Neural cell (in vitro differentiated cells): Measurements from ENCODE around the gene NR5A2. TPM values are rescaled to one million over a fixed set of nuclear protein-coding genes. Genes with fewer than 3 reads are reported as not detected.
"Not testable (repeated sequence)": the region's sequence is repeated elsewhere in the genome, so short reads cannot be mapped to it uniquely, and the experiment has no call there.

ENCODE experiments used
- H2AFZ ChIP-seq: fragments of 200-600, 300-800 bp; sonication (generic), shearing (Covaris generic); 2 replicates; pipeline ENCODE4 v1.6.0; 2014; ENCODE audit warnings: low read depth, mild to moderate bottlenecking, antibody characterized with exemption, low read length, moderate library complexity
- H3F3A ChIP-seq: fragments of 200-600 bp; shearing (Covaris generic); 2 replicates; pipeline ENCODE4 v1.6.1; 2016; ENCODE audit warnings: mild to moderate bottlenecking, moderate library complexity, mixed read lengths, antibody characterized with exemption, low read length; ENCODE audit not compliant: insufficient read depth, poor library complexity, severe bottlenecking
- H3K27ac ChIP-seq: fragments of 200-600, 300-800 bp; sonication (generic), shearing (Covaris generic); 2 replicates; pipeline ENCODE4 v1.5.1; 2014; ENCODE audit warnings: mild to moderate bottlenecking, low read length, moderate library complexity
- H3K27me3 ChIP-seq: fragments of 300-800, 200-600 bp; sonication (generic), shearing (Covaris generic); 2 replicates; pipeline ENCODE4 v1.6.0; 2014; ENCODE audit warnings: mild to moderate bottlenecking, low read depth, low read length, moderate library complexity; ENCODE audit not compliant: insufficient read depth
- H3K36me3 ChIP-seq: fragments of 300-800, 200-600 bp; sonication (generic), shearing (Covaris generic); 2 replicates; pipeline ENCODE4 v1.5.1; 2014; ENCODE audit warnings: mild to moderate bottlenecking, antibody characterized with exemption, low read length, moderate library complexity; ENCODE audit not compliant: insufficient read depth
- H3K4me2 ChIP-seq: fragments of 300-800, 200-600 bp; sonication (generic), shearing (Covaris generic); 2 replicates; pipeline ENCODE4 v1.6.0; 2014; ENCODE audit warnings: mild to moderate bottlenecking, low read length
- H3K4me3 ChIP-seq: fragments of 300-800, 200-600 bp; sonication (generic), shearing (Covaris generic); 2 replicates; pipeline ENCODE4 v1.5.1; 2014; ENCODE audit warnings: mild to moderate bottlenecking, low read length, moderate library complexity
- H3K79me2 ChIP-seq: fragments of 200-600 bp; shearing (Covaris generic); replicated peaks from 2 replicates; pipeline ENCODE4 v1.6.0; 2014; ENCODE audit warnings: mild to moderate bottlenecking, low read length, moderate library complexity; ENCODE audit not compliant: insufficient read depth
- H3K9ac ChIP-seq: fragments of 300-800, 200-600 bp; sonication (generic), shearing (Covaris generic); 2 replicates; pipeline ENCODE4 v1.6.1; 2016; ENCODE audit warnings: mild to moderate bottlenecking, low read length, mixed read lengths
- H3K9me2 ChIP-seq: fragments of 200-600 bp; shearing (Covaris generic); 2 replicates; pipeline ENCODE4 v1.6.1; 2016; ENCODE audit warnings: mild to moderate bottlenecking, low read length, mixed read lengths; ENCODE audit not compliant: insufficient read depth
- H3K9me3 ChIP-seq: fragments of 200-600, 300-800 bp; sonication (generic), shearing (Covaris generic); 2 replicates; pipeline ENCODE4 v1.6.1; 2016; ENCODE audit warnings: mild to moderate bottlenecking, mixed run types, low read length, moderate library complexity, mixed read lengths
- H4K20me1 ChIP-seq: fragments of 200-600 bp; shearing (Covaris generic); 2 replicates; pipeline ENCODE4 v1.6.1; 2016; ENCODE audit warnings: mild to moderate bottlenecking, mixed run types; ENCODE audit not compliant: insufficient read depth
- EP300 ChIP-seq: fragments of 450-650 bp; conservative IDR thresholded peaks from 2 replicates; pipeline ENCODE4 v1.6.1; 2014; ENCODE audit warnings: antibody characterized with exemption, mild to moderate bottlenecking, moderate library complexity; ENCODE audit not compliant: poor library complexity, severe bottlenecking
- EZH2 ChIP-seq: fragments of 200-600, 300-800 bp; shearing (Covaris generic), sonication (generic); IDR thresholded peaks from 2 replicates; pipeline ENCODE4 v1.6.1; 2014; ENCODE audit warnings: antibody characterized with exemption, low read length, borderline replicate concordance, mild to moderate bottlenecking; ENCODE audit not compliant: insufficient read depth, poor library complexity, severe bottlenecking
- MXI1 ChIP-seq: fragments of 450-650 bp; conservative IDR thresholded peaks from 2 replicates; pipeline ENCODE4 v1.6.1; 2014; ENCODE audit warnings: antibody characterized with exemption, mild to moderate bottlenecking; ENCODE audit not compliant: poor library complexity, severe bottlenecking
- POLR2AphosphoS5 ChIP-seq: IDR thresholded peaks from 2 replicates; pipeline ENCODE4 v1.6.1; 2012
- RAD21 ChIP-seq: fragments of 450-650 bp; conservative IDR thresholded peaks from 2 replicates; pipeline ENCODE4 v1.6.1; 2014; ENCODE audit warnings: antibody characterized with exemption, mild to moderate bottlenecking, moderate library complexity
- SMC3 ChIP-seq: fragments of 450-650 bp; conservative IDR thresholded peaks from 2 replicates; pipeline ENCODE4 v1.6.1; 2014; ENCODE audit warnings: antibody characterized with exemption, mild to moderate bottlenecking, moderate library complexity; ENCODE audit not compliant: poor library complexity
- TAF1 ChIP-seq: IDR thresholded peaks from 2 replicates; pipeline ENCODE4 v1.6.1; 2012; ENCODE audit warnings: low read depth
- polyA plus RNA-seq: library from polyadenylated mRNA; depleted of rRNA; stranded (reverse); fragments of >200 nt; gene quantifications from 2 replicates; pipeline ENCODE4 v1.2.3, GENCODE V29; 2014
- TF ChIP-seq, protein P1 (sequence below): IDR thresholded peaks from 2 replicates; pipeline ENCODE4 v1.6.1; 2012; ENCODE audit warnings: borderline replicate concordance
- TF ChIP-seq, protein P2 (sequence below): fragments of 450-650 bp; IDR thresholded peaks from 2 replicates; pipeline ENCODE4 v1.5.1; 2014; ENCODE audit warnings: antibody characterized with exemption, mild to moderate bottlenecking, moderate library complexity; ENCODE audit not compliant: poor library complexity, severe bottlenecking

The NR5A2 gene
- polyA plus RNA-seq, 1 donor from 2014 or later, result not detected

DNA sequence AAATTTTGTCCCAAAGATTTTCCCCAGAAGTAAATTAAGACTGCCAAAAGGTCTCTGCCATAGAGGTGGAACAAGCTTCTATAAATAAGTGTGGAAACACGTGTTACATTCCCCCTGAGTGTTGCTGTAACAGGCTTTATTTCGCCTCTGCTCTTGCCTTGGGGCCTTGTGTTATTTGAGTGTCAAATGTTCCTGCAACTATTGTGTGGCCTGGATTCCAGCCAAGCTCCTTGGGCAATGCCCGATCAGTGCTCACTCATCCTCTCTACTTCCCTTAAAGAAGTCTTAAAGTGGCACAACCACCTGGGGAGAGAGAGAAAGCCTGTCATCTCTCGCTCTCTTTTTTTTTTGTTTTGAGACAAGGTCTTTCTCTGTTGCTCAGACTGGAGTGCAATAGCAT lies 156.7 kb downstream of the NR5A2 start:
- Histone ChIP-seq H3K27me3 (no peaks in the 10 kb centered on the region), H3K36me3 (no peaks in the 10 kb centered on the region), H4K20me1 (no peaks in the 10 kb centered on the region), H3K4me3 (no peak overlapping the region), H2AFZ (no peak overlapping the region), H3K9me3 (no peaks in the 10 kb centered on the region), H3K79me2 (no peaks in the 10 kb centered on the region), H3K9me2 (no peaks in the 10 kb centered on the region), H3K9ac (no peak overlapping the region), H3F3A (no peaks in the 10 kb centered on the region), H3K27ac (no peak overlapping the region), H3K4me2 (no peak overlapping the region)
- TF ChIP-seq, protein P1, sequence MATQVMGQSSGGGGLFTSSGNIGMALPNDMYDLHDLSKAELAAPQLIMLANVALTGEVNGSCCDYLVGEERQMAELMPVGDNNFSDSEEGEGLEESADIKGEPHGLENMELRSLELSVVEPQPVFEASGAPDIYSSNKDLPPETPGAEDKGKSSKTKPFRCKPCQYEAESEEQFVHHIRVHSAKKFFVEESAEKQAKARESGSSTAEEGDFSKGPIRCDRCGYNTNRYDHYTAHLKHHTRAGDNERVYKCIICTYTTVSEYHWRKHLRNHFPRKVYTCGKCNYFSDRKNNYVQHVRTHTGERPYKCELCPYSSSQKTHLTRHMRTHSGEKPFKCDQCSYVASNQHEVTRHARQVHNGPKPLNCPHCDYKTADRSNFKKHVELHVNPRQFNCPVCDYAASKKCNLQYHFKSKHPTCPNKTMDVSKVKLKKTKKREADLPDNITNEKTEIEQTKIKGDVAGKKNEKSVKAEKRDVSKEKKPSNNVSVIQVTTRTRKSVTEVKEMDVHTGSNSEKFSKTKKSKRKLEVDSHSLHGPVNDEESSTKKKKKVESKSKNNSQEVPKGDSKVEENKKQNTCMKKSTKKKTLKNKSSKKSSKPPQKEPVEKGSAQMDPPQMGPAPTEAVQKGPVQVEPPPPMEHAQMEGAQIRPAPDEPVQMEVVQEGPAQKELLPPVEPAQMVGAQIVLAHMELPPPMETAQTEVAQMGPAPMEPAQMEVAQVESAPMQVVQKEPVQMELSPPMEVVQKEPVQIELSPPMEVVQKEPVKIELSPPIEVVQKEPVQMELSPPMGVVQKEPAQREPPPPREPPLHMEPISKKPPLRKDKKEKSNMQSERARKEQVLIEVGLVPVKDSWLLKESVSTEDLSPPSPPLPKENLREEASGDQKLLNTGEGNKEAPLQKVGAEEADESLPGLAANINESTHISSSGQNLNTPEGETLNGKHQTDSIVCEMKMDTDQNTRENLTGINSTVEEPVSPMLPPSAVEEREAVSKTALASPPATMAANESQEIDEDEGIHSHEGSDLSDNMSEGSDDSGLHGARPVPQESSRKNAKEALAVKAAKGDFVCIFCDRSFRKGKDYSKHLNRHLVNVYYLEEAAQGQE, result no peak
- TF ChIP-seq TAF1 (no peak), EZH2 (no peak), POLR2AphosphoS5 (no peak), EP300 (no peak), SMC3 (no peak), RAD21 (no peak), MXI1 (no peak)
- TF ChIP-seq, protein P2, sequence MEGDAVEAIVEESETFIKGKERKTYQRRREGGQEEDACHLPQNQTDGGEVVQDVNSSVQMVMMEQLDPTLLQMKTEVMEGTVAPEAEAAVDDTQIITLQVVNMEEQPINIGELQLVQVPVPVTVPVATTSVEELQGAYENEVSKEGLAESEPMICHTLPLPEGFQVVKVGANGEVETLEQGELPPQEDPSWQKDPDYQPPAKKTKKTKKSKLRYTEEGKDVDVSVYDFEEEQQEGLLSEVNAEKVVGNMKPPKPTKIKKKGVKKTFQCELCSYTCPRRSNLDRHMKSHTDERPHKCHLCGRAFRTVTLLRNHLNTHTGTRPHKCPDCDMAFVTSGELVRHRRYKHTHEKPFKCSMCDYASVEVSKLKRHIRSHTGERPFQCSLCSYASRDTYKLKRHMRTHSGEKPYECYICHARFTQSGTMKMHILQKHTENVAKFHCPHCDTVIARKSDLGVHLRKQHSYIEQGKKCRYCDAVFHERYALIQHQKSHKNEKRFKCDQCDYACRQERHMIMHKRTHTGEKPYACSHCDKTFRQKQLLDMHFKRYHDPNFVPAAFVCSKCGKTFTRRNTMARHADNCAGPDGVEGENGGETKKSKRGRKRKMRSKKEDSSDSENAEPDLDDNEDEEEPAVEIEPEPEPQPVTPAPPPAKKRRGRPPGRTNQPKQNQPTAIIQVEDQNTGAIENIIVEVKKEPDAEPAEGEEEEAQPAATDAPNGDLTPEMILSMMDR, result no peak

DNA sequence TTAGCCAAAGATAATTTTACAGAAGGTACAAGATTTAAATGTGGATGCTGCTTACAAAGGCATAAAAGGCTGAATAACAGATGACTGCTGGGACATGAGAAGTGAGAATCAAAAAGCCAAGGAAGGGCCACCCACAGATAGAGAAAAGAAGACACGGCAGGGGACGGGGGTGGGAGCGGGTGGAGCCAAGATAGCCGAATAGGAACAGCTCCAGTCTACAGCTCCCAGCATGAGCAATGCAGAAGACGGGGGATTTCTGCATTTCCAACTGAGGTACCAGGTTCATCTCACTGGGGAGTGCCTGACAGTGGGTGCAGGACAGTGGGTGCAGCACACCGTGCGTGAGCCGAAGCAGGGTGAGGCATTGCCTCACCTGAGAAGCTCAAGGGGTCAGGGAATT lies 157.7 kb downstream of the NR5A2 start:
- H3K36me3 ChIP-seq, H3K27me3 ChIP-seq, H3F3A ChIP-seq, H3K9ac ChIP-seq, H3K4me3 ChIP-seq, H4K20me1 ChIP-seq, H3K9me3 ChIP-seq, H3K4me2 ChIP-seq, H3K79me2 ChIP-seq, H3K27ac ChIP-seq, H2AFZ ChIP-seq, H3K9me2 ChIP-seq: not testable (repeated sequence)

DNA sequence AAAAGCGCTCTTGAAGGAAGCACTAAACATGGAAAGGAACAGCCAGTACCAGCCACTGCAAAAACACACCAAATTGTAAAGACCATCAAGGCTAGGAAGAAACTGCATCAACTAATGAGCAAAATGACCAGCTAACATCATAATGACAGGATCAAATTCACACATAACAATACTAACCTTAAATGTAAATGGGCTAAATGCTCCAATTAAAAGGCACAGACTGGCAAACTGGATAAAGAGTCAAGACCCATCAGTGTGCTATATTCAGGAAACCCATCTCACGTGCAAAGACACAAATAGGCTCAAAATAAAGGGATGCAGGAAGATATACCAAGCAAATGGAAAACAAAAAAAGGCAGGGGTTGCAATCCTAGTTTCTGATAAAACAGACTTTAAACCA lies 159.8 kb downstream of the NR5A2 start:
- not testable (repeated sequence) for H3K27me3 ChIP-seq, H3K27ac ChIP-seq, H3K79me2 ChIP-seq, H3K9me3 ChIP-seq, H3F3A ChIP-seq, H3K4me2 ChIP-seq, H3K36me3 ChIP-seq, H3K9ac ChIP-seq, H2AFZ ChIP-seq, H4K20me1 ChIP-seq, H3K4me3 ChIP-seq, H3K9me2 ChIP-seq
